Erythroblast (primary cell): ENCODE measurements around the gene ERCC4.

Experiments
- GATA1 ChIP-seq: IDR thresholded peaks from 2 replicates; pipeline ENCODE4 v1.6.1; 2011; ENCODE audit warnings: low read depth, mild to moderate bottlenecking, control low read depth, low read length, moderate library complexity
- POLR2A ChIP-seq: IDR thresholded peaks from 2 replicates; pipeline ENCODE4 v1.6.1; 2011; ENCODE audit warnings: mild to moderate bottlenecking, low read length

GRCh38 chr16:13919683-13920509, at the start of gene ERCC4:
- peak; percentile 77 for TF ChIP-seq POLR2A
- no peak for TF ChIP-seq GATA1
